ENCODE results near the gene CROCC2.
A peak's percentile ranks its signal among the peaks of the same experiment; 100 is the strongest.
"Not testable (repeated sequence)": the region's sequence is repeated elsewhere in the genome, so short reads cannot be mapped to it uniquely, and the experiment has no call there.

CROCC2 gene

GRCh38 chr2:240967681-240968621 lies 61.8 kb downstream of the CROCC2 start:
- DNase-seq (no peak), ATAC-seq (no peak)

GRCh38 chr2:240968731-240969624 lies 62.8 kb downstream of the CROCC2 start:
- ATAC-seq (no peak), DNase-seq (no peak)

GRCh38 chr2:240970104-240970503 lies 64.0 kb downstream of the CROCC2 start:
- no peak for DNase-seq
- ATAC-seq, result no peak

GRCh38 chr2:240970816-240971215 lies 64.7 kb downstream of the CROCC2 start:
- DNase-seq, result no peak
- ATAC-seq, result no peak

GRCh38 chr2:240972201-240972600 lies 66.1 kb downstream of the CROCC2 start:
- ATAC-seq (no peak), DNase-seq (no peak)

- ATAC-seq (no peak), DNase-seq (no peak)
These were observed 66.7 kb downstream of the CROCC2 start for GRCh38 chr2:240972636-240973521.

- ATAC-seq (no peak), DNase-seq (no peak)
These were observed 68.8 kb downstream of the CROCC2 start for GRCh38 chr2:240974771-240975572.

- DNase-seq, ATAC-seq: not testable (repeated sequence)
These were observed 69.8 kb downstream of the CROCC2 start for GRCh38 chr2:240975903-240976302.

- ATAC-seq (no peak), DNase-seq (no peak)
These were observed 75.1 kb downstream of the CROCC2 start for GRCh38 chr2:240981280-240981679.

- no peak for DNase-seq
- no peak for ATAC-seq
These were observed 76.0 kb downstream of the CROCC2 start for GRCh38 chr2:240981871-240982800.

GRCh38 chr2:240982821-240983281 lies 76.7 kb downstream of the CROCC2 start:
- no peak for DNase-seq
- no peak for ATAC-seq

GRCh38 chr2:240983361-240983995 lies 77.3 kb downstream of the CROCC2 start:
- peak; percentile 52 for DNase-seq
- peak; percentile 79 for ATAC-seq

- no peak for DNase-seq
- ATAC-seq, result no peak
These were observed 77.9 kb downstream of the CROCC2 start for GRCh38 chr2:240983996-240984498.

GRCh38 chr2:240985881-240986786 lies 80.0 kb downstream of the CROCC2 start:
- ATAC-seq (no peak), DNase-seq (no peak)

GRCh38 chr2:240986787-240987411 lies 80.8 kb downstream of the CROCC2 start:
- no peak for DNase-seq

GRCh38 chr2:240987588-240987987 lies 81.5 kb downstream of the CROCC2 start:
- no peak for DNase-seq

More at GRCh38 chr2:240986787-240987411, 80.8 kb downstream of the CROCC2 start:
- no peak for ATAC-seq

GRCh38 chr2:240988146-240988545 lies 82.0 kb downstream of the CROCC2 start:
- ATAC-seq (no peak), DNase-seq (no peak)

More at GRCh38 chr2:240987588-240987987, 81.5 kb downstream of the CROCC2 start:
- no peak for ATAC-seq
